ENCODE data around the gene FRRS1L. TPM values are rescaled to one million over a fixed set of nuclear protein-coding genes. Genes with fewer than 3 reads are reported as not detected.

Gene FRRS1L
- total RNA-seq, 1 donor from 2014 or later, result not detected

DNA sequence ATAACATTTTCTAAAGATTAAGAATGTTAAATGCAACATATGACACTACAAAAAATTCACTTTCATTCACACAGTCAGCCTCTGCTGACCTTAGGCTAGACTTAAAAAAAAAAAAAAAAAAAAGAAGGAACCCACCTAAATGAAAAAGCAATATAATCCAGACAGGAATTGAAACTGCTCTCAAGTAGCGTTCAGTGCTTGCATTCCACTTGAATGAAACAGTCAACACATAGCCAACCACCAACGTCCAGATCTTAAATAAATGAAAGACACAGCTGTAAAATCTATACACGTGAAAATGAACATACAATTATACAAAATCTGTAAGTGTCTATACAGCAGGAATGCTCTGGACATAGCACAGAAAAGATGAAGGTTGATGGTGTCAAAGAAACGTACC, 58.7 kb downstream of the FRRS1L start:
- Mint-ChIP-seq H3K27me3 (ENCODE audit: low read depth) (no peaks in the 10 kb centered on the region), H3K4me1 (ENCODE audit: low read depth) (peaks cover 54% of the 10 kb centered on the region), H3K4me3 (ENCODE audit: low read depth) (no peak overlapping the region), H3K9me3 (peaks cover 16% of the 10 kb centered on the region), H3K36me3 (ENCODE audit: low read depth) (peaks cover 30% of the 10 kb centered on the region), H3K27ac (peak overlapping the region; percentile 10)
- DNase-seq (ENCODE audit: low spot score), result no peak
- intact Hi-C loops (cut with micrococcal nuclease), result loop anchor here (10.0 kb wide), 1 partner anchor 1046 kb away; no protein-coding TSS in a partner anchor

DNA sequence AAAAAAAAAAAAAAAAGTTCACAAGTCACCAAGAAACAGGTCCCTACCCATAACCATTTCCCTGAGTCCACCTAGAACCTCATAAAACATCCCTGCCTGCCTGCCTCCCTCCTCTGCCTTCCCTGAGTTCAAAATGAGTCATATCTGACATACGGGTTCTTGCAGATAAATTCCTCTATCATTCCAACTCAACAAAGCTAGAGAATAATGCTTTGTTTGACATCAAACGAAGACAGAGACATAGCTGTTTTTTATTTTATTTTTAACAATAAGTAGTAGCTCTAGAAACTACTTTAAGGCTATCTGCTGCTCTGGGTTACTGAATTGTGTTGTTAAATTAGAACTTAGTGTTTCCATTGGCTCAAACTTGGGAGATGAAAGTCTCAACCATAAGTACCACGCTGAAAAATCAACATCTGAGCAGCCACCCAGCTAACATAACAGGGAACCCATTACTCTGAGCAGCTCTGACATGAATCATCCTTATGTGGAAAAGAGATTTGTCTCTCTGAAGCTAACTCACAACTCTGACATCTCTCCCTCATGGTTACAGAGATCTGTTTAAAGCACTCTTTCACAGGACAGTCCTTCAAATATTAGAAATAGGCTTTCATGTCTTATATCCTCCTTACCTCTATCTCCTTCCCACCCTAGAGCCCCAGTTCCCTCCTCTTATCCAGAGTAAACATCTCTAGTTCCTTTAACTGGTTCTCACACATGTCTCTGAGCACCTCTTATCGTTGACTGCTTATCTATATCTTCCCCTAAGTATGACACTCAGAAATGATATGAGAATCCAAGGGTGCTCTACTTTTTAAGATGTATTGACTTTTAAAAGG, 59.4 kb downstream of the FRRS1L start:
- Mint-ChIP-seq H3K9me3 (peaks cover 23% of the 10 kb centered on the region), H3K27ac (peak overlapping the region; percentile 95)
- intact Hi-C loops (cut with micrococcal nuclease), result loop anchor here (10.0 kb wide), 1 partner anchor 1047 kb away; no protein-coding TSS in a partner anchor

DNA sequence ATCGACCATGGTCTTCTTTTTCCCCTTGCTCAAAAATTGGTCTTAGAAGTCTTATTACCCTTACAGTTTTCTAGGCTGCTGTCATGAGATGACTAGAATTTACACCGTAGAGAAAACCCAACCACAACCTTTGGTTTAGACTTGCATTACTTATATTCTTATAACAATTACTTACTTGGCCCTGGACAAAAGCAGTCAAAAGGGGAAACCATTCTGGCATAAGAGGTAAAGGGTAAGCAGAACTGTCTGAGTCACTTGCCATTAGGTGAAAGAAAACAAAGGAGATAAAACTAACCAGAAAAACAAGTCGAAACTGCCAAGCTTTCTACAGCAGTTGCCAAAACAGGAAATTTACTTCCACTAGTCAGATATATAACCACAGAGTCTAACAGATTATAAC, 65.2 kb downstream of the FRRS1L start:
- Mint-ChIP-seq H3K9me3 (peaks cover 25% of the 10 kb centered on the region), H3K4me1 (ENCODE audit: low read depth) (peaks cover 60% of the 10 kb centered on the region), H3K27me3 (ENCODE audit: low read depth) (no peaks in the 10 kb centered on the region), H3K36me3 (ENCODE audit: low read depth) (peaks cover 67% of the 10 kb centered on the region), H3K27ac (peak overlapping the region; percentile 83), H3K4me3 (ENCODE audit: low read depth) (peak overlapping the region; percentile 58)
- intact Hi-C loops (cut with micrococcal nuclease), result loop anchor here (1.0 to 10.0 kb wide), 8 partner anchors 8 to 1053 kb away; partner anchors contain the start of genes ABITRAM, CTNNAL1 and ELP1
- DNase-seq (ENCODE audit: low spot score), result no peak

More for the DNA sequence above, 59.4 kb downstream of the FRRS1L start:
- H3K27me3 Mint-ChIP-seq (ENCODE audit: low read depth), result no peaks in the 10 kb centered on the region
- H3K36me3 Mint-ChIP-seq (ENCODE audit: low read depth), result peaks cover 37% of the 10 kb centered on the region
- H3K4me3 Mint-ChIP-seq (ENCODE audit: low read depth), result peak overlapping the region; percentile 43
- peaks cover 58% of the 10 kb centered on the region for H3K4me1 Mint-ChIP-seq (ENCODE audit: low read depth)
- DNase-seq (ENCODE audit: low spot score), result no peak

DNA sequence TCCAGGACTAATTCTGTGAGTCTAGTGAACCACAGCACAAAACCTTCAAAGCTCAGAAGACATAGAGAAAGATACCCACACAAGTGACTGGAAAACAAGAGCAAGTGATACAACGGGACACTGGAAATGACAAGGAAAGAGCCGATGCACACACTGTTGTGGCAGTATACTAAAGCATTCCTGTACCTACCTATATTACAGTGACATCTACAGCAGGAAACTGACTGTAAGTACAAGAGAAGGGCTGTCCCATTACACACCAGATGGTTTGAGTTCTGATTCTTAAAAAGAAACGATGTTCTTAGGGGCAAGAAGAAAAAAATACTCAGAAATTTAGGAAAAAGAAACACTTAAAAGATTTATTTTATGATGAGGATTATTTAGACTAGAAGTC, 65.8 kb downstream of the FRRS1L start:
- Mint-ChIP-seq H3K4me1 (ENCODE audit: low read depth) (peaks cover 62% of the 10 kb centered on the region), H3K27me3 (ENCODE audit: low read depth) (no peaks in the 10 kb centered on the region), H3K9me3 (peaks cover 25% of the 10 kb centered on the region), H3K4me3 (ENCODE audit: low read depth) (peak overlapping the region; percentile 58), H3K36me3 (ENCODE audit: low read depth) (peaks cover 73% of the 10 kb centered on the region), H3K27ac (peak overlapping the region; percentile 83)
- DNase-seq (ENCODE audit: low spot score), result no peak
- intact Hi-C loops (cut with micrococcal nuclease), result loop anchor here (1.0 to 10.0 kb wide), 8 partner anchors 9 to 1054 kb away; partner anchors contain the start of genes ABITRAM, CTNNAL1 and ELP1

DNA sequence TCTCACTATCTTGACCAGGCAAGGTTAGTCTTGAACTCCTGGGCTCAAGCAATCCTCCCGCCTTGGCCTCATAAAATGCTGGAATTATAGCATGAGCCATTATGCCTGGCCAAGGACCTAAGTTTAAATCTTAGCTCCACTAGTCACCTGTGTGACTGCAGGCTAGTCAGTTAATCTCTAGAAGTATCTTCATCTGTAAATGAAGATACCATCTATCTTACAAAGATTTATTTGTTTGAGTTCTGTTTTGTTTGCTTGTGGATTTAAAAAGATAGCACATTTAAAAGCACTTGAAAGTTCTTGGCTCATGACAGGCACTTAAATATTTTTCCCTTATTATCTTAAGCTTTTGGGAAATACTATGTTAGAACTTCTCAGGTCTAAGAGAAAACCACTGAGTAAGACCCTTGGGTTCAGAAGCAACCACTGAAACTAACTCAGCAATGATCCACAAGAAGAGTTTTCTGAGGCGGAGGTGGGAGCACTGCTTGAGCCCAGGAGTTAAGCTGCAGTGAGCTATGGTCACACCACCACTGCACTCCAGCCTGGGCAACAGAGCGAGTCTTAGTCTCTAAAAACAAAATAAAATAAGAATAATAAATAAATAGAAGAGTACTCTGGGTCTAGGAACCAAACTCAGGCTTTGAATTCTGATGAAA, 66.4 kb downstream of the FRRS1L start:
- peak overlapping the region; percentile 83 for H3K27ac Mint-ChIP-seq
- intact Hi-C loops (cut with micrococcal nuclease), result loop anchor here (1.0 to 10.0 kb wide), 9 partner anchors 8 to 1054 kb away; partner anchors contain the start of genes ABITRAM, CTNNAL1 and ELP1
- peaks cover 25% of the 10 kb centered on the region for H3K9me3 Mint-ChIP-seq
- H3K4me1 Mint-ChIP-seq (ENCODE audit: low read depth), result peaks cover 65% of the 10 kb centered on the region
- H3K27me3 Mint-ChIP-seq (ENCODE audit: low read depth), result no peaks in the 10 kb centered on the region
- peak overlapping the region; percentile 58 for H3K4me3 Mint-ChIP-seq (ENCODE audit: low read depth)
- no peak for DNase-seq (ENCODE audit: low spot score)
- H3K36me3 Mint-ChIP-seq (ENCODE audit: low read depth), result peaks cover 74% of the 10 kb centered on the region

DNA sequence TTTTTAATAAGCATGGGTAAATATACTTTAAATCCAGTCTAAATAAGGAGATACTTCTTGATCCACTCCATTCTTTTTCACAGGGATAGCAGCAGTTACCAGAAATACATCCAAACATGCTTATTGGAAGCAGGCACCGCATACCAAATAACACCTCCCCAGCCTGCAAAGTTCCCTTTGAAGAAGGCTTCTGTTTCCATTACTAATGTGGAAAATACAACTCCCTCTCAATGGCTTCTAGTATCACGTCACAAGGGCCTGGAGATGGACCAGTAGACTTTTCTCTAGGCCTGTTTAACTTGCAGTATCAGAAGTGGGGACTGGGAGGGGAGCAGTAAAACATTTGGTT, 68.1 kb downstream of the FRRS1L start:
- Mint-ChIP-seq H3K27me3 (ENCODE audit: low read depth) (no peaks in the 10 kb centered on the region), H3K4me1 (ENCODE audit: low read depth) (peaks cover 77% of the 10 kb centered on the region), H3K4me3 (ENCODE audit: low read depth) (no peak overlapping the region), H3K36me3 (ENCODE audit: low read depth) (peaks cover 75% of the 10 kb centered on the region), H3K9me3 (peaks cover 13% of the 10 kb centered on the region), H3K27ac (peak overlapping the region; percentile 82)
- intact Hi-C loops (cut with micrococcal nuclease), result no loop called here
- no peak for DNase-seq (ENCODE audit: low spot score)

DNA sequence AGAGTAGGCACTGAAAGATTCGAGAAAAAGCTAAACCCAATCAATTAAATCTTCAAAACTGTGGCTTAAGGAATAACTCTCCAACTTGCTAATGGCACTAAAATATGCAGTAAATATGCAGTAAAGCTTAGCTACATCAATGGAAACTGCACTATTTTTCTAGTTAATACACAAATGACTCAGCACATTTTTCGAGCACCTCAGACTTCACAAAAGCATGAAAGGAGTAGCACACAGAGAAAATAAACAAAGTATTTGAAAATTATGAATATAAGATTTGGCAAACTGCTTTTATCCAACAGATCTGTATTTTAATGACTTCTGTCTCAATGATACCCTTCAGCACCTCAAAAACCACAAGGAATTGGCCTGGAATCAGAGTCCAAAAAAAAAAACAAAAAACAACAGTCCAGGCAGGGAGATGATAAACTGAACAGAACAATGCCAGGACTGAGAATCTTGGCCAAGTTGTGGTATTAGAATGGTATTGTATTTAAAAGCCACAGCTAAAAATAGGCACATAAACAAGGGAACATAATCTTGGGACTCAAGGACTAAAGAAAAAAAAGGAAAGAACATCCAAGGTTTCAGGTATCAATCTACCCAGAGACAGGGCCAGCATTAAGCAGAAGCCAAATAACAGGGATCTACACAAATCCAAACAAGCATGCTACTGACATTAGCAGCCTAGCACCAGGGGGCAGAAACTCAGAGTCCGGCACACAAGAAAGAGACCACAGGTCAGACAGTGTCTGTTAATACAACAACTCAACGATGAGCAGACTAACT, 68.7 kb downstream of the FRRS1L start:
- peaks cover 10% of the 10 kb centered on the region for H3K9me3 Mint-ChIP-seq
- intact Hi-C loops (cut with micrococcal nuclease), result no loop called here
- peak overlapping the region; percentile 64 for H3K4me3 Mint-ChIP-seq (ENCODE audit: low read depth)
- H3K4me1 Mint-ChIP-seq (ENCODE audit: low read depth), result peaks cover 79% of the 10 kb centered on the region
- peaks cover 75% of the 10 kb centered on the region for H3K36me3 Mint-ChIP-seq (ENCODE audit: low read depth)
- H3K27me3 Mint-ChIP-seq (ENCODE audit: low read depth), result no peaks in the 10 kb centered on the region
- DNase-seq (ENCODE audit: low spot score), result no peak
- H3K27ac Mint-ChIP-seq, result peak overlapping the region; percentile 82

DNA sequence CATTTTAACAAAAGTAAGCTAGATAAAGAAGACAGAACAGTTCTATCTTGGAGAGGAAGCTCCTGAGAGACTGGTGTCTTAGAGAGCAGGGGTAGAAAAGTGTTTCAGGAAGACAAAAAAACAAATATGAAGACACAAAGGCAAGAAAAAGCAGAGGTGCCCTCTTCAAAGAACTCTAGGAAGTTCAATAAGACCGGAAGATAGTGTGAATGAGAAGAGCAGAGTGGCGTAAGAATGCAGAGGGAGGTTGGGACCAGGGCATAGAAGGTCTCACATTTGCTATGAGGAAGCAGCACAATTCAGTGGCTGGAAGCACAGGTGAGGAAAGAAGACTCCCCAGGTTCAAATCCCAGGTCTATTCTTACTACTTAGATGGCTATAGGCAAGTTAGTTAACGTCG, 69.9 kb downstream of the FRRS1L start:
- H3K27ac Mint-ChIP-seq, result peak overlapping the region; percentile 83

DNA sequence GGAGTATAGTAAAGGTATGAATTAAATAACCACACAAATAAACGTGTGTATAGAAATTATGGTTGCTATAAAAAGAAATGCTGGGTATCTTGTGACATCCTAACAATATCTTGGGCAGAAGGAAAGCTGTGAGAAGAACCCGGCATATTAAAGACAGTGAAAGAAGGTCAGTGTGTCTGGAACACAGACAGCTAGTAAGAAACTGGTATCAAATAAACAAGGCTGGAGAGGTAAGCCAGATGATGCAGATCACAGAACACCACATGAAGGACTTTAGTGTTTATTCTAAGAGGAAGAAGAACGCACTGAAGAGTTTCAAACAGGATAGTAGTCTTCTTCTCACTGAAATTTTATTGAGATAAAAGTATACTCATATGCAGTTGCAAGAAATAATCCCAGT, 71.7 kb downstream of the FRRS1L start:
- H3K27ac Mint-ChIP-seq, result no peak overlapping the region

More for the DNA sequence above, 69.9 kb downstream of the FRRS1L start:
- H3K9me3 Mint-ChIP-seq, result no peaks in the 10 kb centered on the region
- intact Hi-C loops (cut with micrococcal nuclease), result no loop called here
- no peak overlapping the region for H3K4me3 Mint-ChIP-seq (ENCODE audit: low read depth)
- no peak for DNase-seq (ENCODE audit: low spot score)
- H3K27me3 Mint-ChIP-seq (ENCODE audit: low read depth), result no peaks in the 10 kb centered on the region
- peaks cover 80% of the 10 kb centered on the region for H3K4me1 Mint-ChIP-seq (ENCODE audit: low read depth)
- H3K36me3 Mint-ChIP-seq (ENCODE audit: low read depth), result peaks cover 75% of the 10 kb centered on the region

DNA sequence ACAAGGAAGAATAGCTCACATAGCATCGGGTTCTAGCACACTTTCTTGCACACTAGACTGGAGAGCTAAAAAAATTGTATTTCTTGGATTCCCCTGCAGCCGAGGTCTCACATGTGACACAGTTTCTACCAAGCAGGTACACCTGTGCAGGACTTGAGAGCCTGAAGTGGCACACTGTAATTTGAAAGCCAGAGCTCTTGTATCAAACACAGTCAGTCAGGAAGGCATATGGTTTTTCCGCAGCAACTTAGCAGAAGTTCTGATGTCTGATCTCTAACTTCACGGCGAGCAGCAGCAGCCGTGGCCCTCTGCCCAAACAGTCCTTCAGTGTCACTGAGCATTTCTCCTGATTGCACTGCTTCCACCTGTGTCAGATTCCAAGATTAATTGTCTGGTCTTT, 72.8 kb downstream of the FRRS1L start:
- Mint-ChIP-seq H3K36me3 (ENCODE audit: low read depth) (peaks cover 85% of the 10 kb centered on the region), H3K4me1 (ENCODE audit: low read depth) (peaks cover 62% of the 10 kb centered on the region), H3K9me3 (no peaks in the 10 kb centered on the region), H3K4me3 (ENCODE audit: low read depth) (no peak overlapping the region), H3K27ac (no peak overlapping the region), H3K27me3 (ENCODE audit: low read depth) (no peaks in the 10 kb centered on the region)
- intact Hi-C loops (cut with micrococcal nuclease), result no loop called here
- DNase-seq (ENCODE audit: low spot score), result no peak

More for the DNA sequence above, 71.7 kb downstream of the FRRS1L start:
- Mint-ChIP-seq H3K27me3 (ENCODE audit: low read depth) (no peaks in the 10 kb centered on the region), H3K9me3 (no peaks in the 10 kb centered on the region), H3K4me3 (ENCODE audit: low read depth) (no peak overlapping the region), H3K4me1 (ENCODE audit: low read depth) (peaks cover 70% of the 10 kb centered on the region), H3K36me3 (ENCODE audit: low read depth) (peaks cover 85% of the 10 kb centered on the region)
- DNase-seq (ENCODE audit: low spot score), result no peak
- intact Hi-C loops (cut with micrococcal nuclease), result no loop called here

DNA sequence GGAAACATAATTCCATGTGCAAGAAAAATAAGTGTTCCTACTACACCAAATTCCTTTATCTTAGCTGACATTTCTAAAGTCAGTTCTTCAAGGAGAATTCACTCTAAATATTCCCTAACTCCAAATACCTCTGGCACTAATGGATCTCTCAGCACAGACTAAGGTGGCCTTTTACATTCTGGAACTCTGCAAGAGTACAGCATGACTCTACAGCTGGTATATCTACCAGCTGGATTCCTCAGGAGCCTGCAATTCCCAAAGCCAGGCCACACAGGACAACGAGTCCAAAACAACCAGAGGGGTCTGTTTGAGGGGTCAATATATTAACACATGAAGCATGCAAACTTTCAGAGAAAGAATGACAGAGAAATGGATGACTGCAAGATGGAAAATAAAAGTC, 74.5 kb downstream of the FRRS1L start:
- H3K36me3 Mint-ChIP-seq (ENCODE audit: low read depth), result peaks cover 85% of the 10 kb centered on the region
- no peaks in the 10 kb centered on the region for H3K9me3 Mint-ChIP-seq
- intact Hi-C loops (cut with micrococcal nuclease), result loop anchor here (1.0 to 2.0 kb wide), 5 partner anchors 8 to 89 kb away; partner anchors contain the start of genes CTNNAL1 and TMEM245
- no peak overlapping the region for H3K27ac Mint-ChIP-seq
- H3K27me3 Mint-ChIP-seq (ENCODE audit: low read depth), result no peaks in the 10 kb centered on the region
- no peak for DNase-seq (ENCODE audit: low spot score)
- no peak overlapping the region for H3K4me3 Mint-ChIP-seq (ENCODE audit: low read depth)
- H3K4me1 Mint-ChIP-seq (ENCODE audit: low read depth), result peaks cover 50% of the 10 kb centered on the region

DNA sequence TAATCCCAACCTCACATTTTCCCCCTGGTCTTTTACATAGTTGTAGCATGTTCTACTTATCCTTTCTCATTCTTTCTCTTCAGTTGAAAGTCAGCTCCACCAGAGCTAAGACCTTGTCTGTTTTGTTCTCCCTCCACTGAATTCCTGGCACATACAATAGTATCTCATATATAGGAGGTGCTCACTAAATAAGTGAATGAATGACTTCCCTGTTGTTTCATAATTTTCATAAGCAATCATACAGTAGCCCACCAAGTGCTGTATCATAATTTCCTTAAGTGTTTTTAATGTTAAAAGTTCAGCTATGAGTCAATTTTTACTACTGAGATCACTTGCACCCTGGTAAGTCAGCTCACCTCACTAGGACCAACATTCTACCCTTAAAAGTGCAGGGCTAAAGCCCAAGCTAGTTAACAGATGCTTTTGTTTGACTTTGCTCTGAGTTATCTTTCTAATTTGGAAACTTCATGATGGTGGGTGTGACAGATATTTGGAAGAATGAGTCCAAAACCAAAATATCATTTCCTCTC, 74.9 kb downstream of the FRRS1L start:
- Mint-ChIP-seq H3K27ac (peak overlapping the region; percentile 77), H3K4me3 (ENCODE audit: low read depth) (no peak overlapping the region), H3K27me3 (ENCODE audit: low read depth) (no peaks in the 10 kb centered on the region), H3K9me3 (no peaks in the 10 kb centered on the region), H3K4me1 (ENCODE audit: low read depth) (peaks cover 49% of the 10 kb centered on the region), H3K36me3 (ENCODE audit: low read depth) (peaks cover 84% of the 10 kb centered on the region)
- intact Hi-C loops (cut with micrococcal nuclease), result loop anchor here (1.0 to 2.0 kb wide), 5 partner anchors 8 to 89 kb away; partner anchors contain the start of genes CTNNAL1 and TMEM245
- DNase-seq (ENCODE audit: low spot score), result no peak
